ENCODE measurements around the gene HLX. TPM values are rescaled to one million over a fixed set of nuclear protein-coding genes. Genes with fewer than 3 reads are reported as not detected.

HLX gene
- 10 to 100 TPM in 1 of 2 donors, 1 to 10 TPM in 1; 3.1 to 12.3 TPM for total RNA-seq
- long read RNA-seq, partial matches to known transcripts: 0 of 4 reads
- long read RNA-seq, other reads (novel, unspliced or antisense): 0 of 4 reads

DNA sequence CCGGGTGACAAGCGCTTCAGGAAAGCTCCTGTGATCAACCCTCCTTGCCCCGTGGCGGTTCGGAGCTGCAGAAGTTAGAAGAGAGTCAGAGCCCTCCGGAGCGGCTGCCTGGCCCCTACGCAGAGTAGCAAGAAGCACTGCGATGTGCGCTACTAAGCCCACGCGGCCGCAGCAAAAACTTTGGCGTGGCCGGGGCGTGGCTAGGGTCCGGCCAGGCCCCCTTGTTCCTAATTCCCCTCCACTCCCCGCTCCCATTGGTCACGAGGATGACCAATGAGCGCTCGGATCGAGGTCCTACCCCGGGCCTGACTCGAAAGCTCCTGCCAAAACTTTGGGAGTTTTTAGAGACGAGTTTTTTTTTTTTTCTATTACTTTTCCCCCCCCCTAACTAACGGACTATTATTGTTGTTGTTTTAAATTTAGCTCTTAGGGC, at the start of gene HLX:
TSS of gene HLX (plus strand) at position 368 of the 433 bp plus-strand sequence. CDS start 415 bp downstream, outside the sequence.
- intact Hi-C loops (cut with DNase I, micrococcal nuclease): loop anchor here in 1 of 2 donors (5.0 to 10.0 kb wide), 2 partner anchors 326 to 553 kb away; no protein-coding TSS in a partner anchor
- ATAC-seq (peak; percentile 59), DNase-seq (peak; percentile 81 to 91)

GRCh38 chr1:220833436-220833835, 45.8 kb upstream of the HLX start:
- DNase-seq (no peak), ATAC-seq (no peak)
- intact Hi-C loops (cut with DNase I, micrococcal nuclease): no loop called here

GRCh38 chr1:220834155-220834870, 44.9 kb upstream of the HLX start:
- no peak for ATAC-seq
- no peak for DNase-seq
- intact Hi-C loops (cut with DNase I, micrococcal nuclease): no loop called here

DNA sequence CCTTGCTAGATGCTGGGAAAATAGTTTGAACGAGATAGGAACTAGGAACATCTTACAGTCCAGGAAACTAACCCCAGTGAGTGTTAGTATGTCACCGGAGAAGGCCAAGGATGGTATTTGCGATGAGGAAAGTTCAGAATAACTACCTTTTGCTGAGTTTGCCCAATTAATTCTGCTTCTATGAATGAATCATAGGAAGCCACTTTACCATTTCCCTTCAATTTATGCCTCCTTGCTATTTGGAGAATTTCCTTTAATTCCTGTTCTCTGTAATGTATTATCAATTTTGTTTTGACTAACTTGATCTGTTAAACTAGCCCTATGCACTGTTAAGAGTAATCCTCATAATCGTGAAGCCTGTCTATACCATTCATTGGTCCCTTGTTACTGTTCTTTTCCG, 40.7 kb upstream of the HLX start:
- DNase-seq: no peak
- intact Hi-C loops (cut with DNase I, micrococcal nuclease): no loop called here
- no peak for ATAC-seq

DNA sequence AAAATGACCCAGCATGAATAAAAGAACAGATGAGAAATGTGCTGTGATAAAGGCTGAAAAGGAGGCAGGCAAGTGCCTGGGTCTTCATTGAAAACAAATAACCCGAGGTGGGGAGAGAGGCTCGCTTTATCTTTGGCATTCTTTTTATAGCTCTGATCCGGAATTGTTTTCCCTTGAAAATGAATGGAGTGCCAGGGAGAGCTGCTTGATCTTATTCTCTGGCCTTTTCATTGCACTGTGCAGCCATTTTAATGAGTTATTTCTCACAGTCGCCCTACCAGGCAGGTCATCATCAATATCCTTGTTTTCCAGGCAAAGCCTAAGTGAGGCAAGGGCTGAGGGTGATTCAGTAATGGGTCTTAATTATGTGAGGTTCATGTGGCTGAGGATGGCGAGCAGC, 39.8 kb upstream of the HLX start:
- DNase-seq (no peak), ATAC-seq (no peak)
- intact Hi-C loops (cut with DNase I, micrococcal nuclease): no loop called here

DNA sequence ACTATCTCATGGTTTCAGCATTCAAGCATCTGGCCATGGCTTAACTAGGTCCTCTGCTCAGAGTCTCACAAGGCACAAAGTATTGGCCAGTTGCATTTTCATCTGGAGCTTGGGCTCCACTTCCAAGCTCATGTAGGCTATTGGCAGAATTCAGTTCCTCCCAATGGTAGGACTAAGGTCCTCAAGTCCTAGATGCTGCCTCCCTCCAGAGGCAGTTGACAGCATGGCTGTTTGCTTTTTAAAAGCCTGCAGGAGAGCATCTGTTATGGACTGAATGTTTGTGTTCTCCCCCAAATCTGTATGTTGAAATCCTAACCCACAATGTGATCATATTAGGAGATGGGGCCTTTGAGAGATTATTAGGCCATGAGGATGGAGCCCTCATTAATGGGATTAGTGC, 38.0 kb upstream of the HLX start:
- no peak for DNase-seq
- intact Hi-C loops (cut with DNase I, micrococcal nuclease): no loop called here
- ATAC-seq: no peak

DNA sequence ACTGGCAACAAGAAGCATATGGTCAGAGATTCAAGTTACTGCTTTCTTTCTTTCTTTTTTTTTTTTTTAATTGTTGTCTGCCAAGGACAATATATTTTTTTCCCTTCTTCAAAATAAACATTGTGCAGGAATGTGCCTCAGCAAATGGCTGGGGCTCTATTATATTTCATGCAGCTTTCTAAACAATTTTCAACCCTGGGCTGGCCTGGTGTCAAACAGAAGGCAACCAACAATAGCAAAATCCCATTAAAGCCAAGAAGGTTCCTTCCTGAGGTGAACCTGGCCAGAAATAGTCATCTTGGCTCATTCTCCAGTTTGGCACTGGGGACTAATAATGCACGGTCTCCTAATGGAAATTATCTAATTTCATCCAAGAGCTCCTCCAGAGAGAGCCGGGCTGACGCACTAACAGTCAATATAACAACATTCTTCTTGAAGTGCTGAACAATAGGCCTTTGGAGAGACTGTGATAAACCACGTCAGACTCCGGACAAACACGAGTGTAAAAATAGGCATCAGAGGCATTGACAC, 35.7 kb upstream of the HLX start:
- ATAC-seq: no peak
- DNase-seq: peak in 1 of 2 donors; percentile 28
- intact Hi-C loops (cut with DNase I, micrococcal nuclease): no loop called here

- no peak for ATAC-seq
Measured at GRCh38 chr1:220852408-220852807, 26.8 kb upstream of the HLX start.

DNA sequence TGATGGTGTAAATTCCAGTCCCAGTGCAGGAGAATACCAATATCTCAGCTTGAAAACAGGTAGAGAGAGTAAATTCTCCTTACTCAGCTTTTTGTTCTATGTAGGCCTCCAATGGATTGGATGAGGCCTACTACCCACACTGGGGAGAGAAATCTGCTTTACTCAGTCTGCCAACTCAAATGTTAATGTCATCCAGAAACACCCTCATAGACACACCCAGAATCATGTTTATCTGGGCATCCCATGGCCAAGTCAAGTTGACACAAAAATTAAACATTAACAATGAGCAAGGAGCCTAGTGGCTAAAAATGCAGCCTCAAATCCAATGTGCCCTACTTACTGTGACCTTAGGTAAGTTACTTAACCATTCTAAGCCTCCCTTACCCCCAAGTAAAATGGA, 6.9 kb upstream of the HLX start:
- DNase-seq: no peak
- intact Hi-C loops (cut with DNase I, micrococcal nuclease): loop anchor here in 1 of 2 donors (10.0 kb wide), 1 partner anchor 333 kb away; no protein-coding TSS in a partner anchor
- peak; percentile 78 for ATAC-seq

More at GRCh38 chr1:220852408-220852807, 26.8 kb upstream of the HLX start:
- intact Hi-C loops (cut with DNase I, micrococcal nuclease): no loop called here
- DNase-seq: no peak

DNA sequence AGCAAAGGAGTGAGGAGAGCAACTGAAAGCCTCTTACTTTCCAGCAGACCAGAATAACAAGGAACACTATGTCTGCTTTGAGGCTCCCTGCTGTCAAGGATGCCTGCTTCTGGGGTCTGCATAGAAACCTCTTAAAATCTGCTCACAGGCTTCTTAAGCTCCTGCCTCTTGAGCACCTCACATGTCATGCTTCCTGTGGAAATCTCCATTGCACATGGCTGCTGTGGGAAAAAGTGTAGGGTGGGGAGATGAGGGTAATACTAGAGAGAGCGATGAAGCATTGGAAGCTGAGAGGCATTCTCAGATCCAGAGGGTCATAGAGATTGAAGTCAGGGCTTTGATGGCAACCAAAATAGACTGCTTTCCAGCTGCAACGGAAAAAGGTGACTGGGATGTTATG, 6.2 kb upstream of the HLX start:
- ATAC-seq (no peak), DNase-seq (no peak)
- intact Hi-C loops (cut with DNase I, micrococcal nuclease): loop anchor here in 1 of 2 donors (10.0 kb wide), 1 partner anchor 332 kb away; no protein-coding TSS in a partner anchor

- intact Hi-C loops (cut with DNase I, micrococcal nuclease): loop anchor here in 1 of 2 donors (10.0 kb wide), 1 partner anchor 331 kb away; no protein-coding TSS in a partner anchor
- peak; percentile 51 for ATAC-seq
- peak in 1 of 2 donors; percentile 59 for DNase-seq
Measured at GRCh38 chr1:220873868-220874655, 5.2 kb upstream of the HLX start.

DNA sequence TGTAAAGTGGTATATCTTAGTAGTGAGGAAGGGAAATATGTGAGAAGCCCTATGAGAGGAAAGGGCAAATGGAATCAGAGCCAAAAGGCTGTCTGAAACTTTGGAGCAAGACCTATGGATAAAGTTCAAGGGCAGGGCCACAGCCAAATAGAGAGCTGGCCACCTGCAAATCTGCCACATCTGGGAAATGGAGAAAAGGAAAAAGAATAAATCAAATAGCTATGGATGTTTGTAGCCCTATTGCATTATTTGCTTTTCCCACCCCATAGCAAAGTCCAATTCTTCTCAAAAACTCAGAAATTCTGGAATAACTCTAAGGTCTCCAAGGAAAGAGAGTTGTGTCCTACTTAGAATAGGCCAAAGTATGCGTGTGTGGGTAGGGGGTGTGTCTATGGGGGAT, 4.0 kb upstream of the HLX start:
- intact Hi-C loops (cut with DNase I, micrococcal nuclease): loop anchor here in 1 of 2 donors (5.0 to 10.0 kb wide), 2 partner anchors 330 to 557 kb away; no protein-coding TSS in a partner anchor
- ATAC-seq (no peak), DNase-seq (no peak)

DNA sequence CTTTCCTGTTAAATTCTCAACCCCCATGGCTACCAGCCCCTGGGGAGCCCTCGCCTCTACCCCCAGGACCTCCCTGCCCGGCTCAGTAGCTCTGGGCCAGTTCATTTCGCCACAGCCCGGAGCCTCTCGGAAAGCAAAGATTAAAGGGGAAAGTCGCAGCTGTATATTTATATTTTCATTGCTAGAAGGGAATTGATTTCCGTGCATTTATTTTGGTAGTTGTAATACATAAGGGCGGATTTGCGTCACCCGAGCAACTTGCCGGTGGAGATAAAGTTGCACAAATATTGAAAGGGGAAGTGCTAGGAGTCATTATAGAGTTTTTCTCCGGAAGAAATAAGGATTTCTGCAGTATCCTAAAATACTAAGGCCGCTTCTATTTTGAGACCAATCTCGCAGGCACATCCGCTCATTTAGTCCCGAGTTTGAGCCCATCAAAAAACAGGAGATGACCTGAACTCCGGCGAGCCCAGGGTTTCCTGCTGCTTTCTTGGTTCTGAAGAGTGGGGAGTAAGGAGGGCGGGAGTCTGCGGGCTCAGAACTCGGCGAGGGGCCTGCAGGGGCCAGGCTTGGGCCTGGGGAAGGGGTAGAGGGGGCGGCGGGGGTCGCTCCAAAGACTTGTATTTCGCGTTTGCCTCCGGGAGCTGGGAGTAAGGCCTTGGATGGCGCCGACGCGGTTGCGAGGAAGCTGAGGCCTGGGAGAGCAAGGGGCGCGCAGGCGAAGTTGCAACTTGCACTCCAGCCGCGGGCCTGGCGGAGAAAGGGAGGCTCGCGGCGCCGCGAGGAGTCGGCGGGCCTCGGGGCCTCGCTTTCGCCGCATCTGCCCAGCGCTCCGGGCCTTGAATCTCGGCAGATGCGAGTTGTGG, 2.5 kb upstream of the HLX start:
- ATAC-seq (no peak), DNase-seq (peak in 1 of 2 donors; percentile 32)
- intact Hi-C loops (cut with DNase I, micrococcal nuclease): loop anchor here in 1 of 2 donors (5.0 to 10.0 kb wide), 2 partner anchors 328 to 556 kb away; no protein-coding TSS in a partner anchor

DNA sequence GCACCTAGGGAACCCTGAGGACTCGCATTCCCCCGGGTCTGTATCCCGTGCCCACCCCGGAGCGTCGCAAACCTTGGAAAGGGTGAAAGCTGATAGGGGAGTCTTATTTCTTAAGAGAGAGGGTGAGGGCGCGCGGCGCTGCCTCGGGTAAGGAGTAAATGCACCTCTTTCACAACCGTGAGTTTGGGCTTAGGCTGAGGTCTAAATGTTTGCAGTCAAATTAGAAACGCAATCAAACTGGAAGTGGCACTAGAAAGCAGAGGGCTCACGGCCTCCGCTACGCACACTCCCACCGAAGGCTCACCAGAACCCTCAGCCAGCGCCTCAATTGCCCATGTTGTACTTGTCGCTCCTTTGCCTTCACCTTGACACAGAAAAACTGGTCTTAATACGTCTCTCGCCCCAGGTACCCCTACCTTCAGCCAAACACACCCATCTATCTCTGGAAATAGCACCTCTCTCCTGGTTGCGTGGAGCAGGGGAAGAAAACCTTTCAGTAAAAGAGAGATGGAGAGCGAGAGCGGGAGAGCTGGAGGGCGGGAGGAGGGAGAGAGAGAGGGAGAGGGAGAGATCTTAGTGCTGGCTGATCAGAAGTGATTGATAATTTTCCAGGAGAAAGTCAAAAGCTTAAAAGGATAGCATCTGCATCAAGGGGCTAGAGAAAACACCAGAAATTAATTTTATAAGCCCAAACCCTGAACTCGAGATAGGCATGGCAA, 1.7 kb upstream of the HLX start:
- intact Hi-C loops (cut with DNase I, micrococcal nuclease): loop anchor here in 1 of 2 donors (5.0 to 10.0 kb wide), 2 partner anchors 327 to 555 kb away; no protein-coding TSS in a partner anchor
- ATAC-seq: no peak
- DNase-seq: no peak

GRCh38 chr1:220878191-220879075, 810 bp upstream of the HLX start:
- intact Hi-C loops (cut with DNase I, micrococcal nuclease): loop anchor here in 1 of 2 donors (5.0 to 10.0 kb wide), 2 partner anchors 326 to 554 kb away; no protein-coding TSS in a partner anchor
- DNase-seq: peak in 1 of 2 donors; percentile 41
- no peak for ATAC-seq
